Measurements from ENCODE around the gene CTSK.
"Not testable (repeated sequence)": the region's sequence is repeated elsewhere in the genome, so short reads cannot be mapped to it uniquely, and the experiment has no call there.

Gene CTSK

DNA sequence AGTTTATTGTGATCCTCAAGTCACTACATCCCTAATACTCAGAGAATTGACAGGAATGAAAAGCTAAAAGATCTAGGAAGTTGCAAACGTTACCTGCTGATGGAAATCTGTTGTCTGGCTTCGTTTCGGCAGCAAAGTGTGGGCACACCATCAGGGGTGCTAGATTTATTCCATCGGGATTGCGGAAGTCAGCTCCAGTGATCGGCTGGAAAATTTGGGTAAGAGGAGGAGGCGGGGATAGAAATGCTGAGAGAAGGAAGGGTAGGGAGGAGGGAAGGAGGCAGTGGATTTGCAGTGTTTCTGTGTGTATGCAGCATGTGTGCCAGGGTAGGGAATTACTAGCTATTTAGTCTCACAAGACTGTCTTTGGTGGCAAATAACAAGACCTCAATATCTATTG lies at the start of gene CTSK:
Gene CTSK, minus strand, starts transcription at position 140 of the 400 bp plus-strand sequence. CDS start 1,455 bp downstream, outside the sequence.
- no peak for DNase-seq

DNA sequence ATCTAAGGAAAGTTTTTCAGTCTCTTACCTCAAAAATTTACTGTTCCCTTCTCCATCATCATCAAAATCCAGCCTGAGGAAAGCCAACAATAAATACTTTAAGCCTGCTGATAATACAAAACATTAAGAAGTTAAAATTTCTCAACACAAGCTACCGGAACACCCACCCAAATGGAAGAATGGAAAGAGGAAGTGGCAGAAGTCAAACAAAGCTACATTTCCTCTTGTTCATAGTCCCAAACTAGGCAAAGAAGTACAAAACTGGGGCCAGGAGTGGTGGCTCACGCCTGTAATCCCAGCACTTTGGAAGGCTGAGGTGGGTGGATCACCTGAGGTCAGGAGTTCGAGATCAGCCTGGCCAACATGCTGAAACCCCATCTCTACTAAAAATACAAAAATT lies 44.7 kb upstream of the CTSK start:
- DNase-seq, result not testable (repeated sequence)

DNA sequence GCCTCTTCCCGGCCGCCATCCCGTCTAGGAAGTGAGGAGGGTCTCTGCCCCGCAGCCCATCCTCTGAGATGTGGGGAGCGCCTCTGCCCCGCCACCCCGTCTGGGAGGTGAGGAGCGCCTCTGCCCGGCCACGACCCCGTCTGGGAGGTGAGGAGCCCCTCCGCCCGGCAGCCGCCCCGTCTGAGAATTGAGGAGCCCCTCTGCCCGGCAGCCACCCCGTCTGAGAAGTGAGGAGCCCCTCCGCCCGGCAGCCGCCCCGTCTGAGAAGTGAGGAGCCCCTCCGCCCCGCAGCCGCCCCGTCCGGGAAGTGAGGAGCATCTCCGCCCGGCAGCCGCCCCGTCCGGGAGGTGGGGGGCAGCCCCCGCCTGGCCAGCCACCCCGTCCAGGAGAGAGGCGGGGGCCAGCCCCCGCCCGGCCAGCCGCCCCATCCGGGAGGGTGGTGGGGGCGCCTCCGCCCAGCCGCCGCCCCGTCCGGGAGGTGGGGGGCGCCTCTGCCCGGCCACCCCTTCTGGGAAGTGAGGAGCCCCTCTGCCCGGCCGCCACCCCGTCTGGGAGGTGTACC lies 42.8 kb upstream of the CTSK start:
- DNase-seq, result not testable (repeated sequence)

DNA sequence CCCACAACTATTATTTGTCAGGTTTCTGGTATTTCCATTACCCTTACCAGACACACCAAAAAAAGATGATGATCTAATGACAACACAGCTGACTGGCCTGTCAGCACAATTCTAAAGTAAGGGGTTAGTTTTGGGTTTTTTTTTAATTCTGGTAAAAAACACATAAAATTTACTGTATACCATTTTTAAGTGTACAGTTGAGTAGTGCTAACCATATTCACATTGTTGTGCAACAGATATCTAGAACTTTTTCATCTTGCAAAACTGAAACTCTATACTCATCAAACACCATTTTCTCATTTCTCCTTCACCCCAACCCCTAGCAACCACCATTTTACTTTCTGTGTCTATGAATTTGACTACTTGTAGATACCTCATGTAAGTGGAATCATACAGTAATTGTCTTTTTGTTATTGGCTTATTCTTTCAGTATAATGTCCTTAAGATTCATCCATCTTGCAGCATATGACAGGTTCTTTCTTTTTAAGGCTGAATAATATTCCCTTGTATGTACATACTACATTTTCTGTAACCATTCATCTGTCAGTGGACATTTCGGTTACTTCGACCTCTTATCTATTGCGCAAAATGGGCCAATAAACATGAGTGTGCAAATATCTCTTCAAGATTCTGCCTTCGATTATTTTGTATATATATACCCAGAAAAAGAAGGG lies 38.5 kb upstream of the CTSK start:
- no peak for DNase-seq

DNA sequence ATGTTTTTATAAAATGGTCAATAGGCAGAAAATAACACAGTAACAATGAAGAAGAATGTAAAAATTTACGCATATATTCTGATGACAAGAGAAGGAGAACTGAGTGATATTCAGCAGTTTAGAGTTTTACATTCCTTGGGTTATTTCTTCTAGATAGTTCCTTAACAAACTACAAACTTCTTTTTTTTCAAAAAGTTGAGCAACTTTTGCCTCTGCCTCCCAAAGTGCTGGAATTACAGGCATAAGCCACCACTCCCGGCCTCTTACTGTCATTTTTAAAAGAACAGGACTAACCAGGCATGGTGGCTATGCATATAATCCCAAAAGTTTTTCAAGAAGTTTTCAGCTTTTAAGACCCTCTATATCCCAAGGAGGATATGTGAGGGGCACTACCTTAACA lies 35.4 kb upstream of the CTSK start:
- no peak for DNase-seq

DNA sequence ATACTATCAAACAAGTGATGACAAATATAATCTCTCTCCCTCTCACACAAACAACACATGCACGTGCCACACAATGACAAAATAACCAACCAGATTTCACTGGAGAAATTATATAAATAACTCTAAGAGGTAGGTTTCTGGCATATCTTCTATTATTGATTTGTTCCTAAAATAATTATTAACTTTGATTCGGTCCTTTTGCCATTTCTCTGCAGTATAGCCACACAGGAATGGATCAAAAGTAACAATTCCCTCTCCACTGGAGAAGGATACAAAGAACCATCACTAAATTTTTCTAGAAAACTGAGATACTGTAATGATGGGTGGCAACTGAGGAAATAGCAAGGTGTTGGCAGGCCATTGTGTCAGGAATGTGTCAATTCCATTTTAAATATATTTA lies 34.9 kb upstream of the CTSK start:
- DNase-seq, result no peak

DNA sequence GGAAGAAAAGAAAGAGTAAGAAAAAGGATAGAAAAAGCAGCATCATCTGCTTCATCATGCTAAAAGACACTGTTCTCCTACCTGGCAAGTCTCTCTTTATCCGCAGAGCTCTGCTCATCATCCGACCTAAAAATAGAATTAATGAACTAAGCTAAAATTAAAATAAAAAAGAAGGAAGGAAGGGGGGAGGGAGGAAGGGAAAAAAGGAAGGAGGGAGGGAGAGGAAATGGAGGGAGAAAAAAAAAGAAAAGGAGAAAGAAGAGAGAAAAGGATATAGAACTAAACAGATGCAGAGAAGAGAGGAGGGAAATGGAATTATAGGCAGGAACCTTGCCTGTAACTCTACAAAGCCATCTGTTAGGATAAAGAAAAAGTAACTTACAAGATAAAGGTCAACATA lies 34.3 kb upstream of the CTSK start:
- DNase-seq, result no peak

DNA sequence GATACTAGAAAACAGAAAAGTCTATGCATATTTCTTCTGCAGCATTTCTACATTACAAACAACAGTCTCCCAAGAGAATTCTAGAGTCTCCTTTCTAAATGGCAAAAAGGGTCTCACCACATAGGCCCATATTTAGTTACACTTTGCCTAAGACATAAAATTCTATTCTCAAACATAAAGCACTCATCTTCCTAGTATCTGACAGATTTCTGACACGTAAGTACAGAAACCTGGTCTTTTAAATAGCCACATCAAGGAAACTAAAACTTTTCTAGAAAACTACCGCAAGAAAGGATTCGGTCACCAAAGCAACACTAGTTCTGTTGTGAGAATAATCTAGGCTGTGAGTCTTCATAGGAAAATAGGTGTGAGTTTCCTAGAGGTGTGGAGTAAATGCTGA lies 33.6 kb upstream of the CTSK start:
- no peak for DNase-seq

DNA sequence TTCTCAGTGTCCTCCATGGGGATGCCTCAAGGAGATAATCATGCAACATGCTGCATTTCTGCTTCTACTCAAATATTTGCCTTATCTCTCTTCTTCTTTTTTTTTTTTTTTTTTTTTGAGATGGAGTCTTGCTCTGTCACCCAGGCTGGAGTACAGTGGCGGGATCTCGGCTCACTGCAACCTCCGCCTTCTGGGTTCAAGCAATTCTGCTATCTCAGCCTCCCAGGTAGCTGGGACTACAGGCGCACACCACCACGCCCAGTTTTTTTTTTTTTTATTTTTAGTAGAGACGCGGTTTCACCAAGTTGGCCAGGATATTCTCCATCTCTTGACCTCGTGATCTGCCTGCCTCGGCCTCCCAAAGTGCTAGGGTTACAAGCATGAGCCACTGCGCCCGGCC lies 32.8 kb upstream of the CTSK start:
- DNase-seq, result not testable (repeated sequence)

DNA sequence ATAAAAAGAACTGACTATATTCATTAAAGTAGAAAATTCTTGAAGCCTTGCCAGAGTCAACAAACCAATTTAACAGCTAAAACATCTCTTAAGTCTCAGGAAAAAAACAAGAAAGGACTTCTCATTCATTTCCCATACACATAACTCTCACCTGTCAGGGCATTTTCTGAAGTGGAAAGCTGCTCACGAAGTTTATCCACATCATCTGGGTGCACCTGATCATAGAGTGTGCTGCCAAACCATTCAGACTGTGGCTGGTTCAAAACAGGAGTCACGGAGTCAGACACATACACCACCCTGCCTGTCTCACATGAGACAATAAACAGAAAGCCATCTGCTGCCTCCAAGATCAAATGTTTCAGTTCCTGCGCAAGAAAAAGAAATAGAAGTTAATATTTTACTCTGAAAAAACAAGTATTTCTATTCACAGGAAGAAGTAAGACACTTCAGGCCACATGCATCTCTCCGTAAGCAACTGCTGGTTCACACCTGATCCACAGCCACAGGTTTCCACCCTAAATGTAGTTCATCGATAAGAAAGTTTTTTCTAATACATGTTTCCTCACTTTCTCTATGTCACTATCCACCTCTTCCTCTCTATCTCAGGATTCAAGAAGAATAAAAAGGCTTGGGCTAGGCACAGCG lies 28.2 kb upstream of the CTSK start:
- no peak for DNase-seq

DNA sequence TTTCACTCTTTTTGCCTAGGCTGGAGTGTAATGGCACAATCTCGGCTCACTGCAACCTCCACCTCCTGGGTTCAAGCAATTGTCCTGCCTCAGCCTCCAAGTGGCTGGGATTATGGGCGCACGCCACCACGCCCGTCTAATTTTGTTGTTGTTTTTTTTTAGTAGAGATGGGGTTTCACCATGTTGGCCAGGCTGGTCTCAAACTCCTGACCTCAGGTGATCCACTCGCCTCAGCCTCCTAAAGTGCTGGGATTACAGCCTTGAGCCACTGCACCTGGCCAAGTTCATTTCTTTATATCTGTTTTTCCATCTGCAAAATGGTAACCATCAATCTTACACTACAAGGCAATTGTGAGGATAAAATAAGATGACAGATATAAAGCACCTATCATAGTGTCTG lies 25.9 kb upstream of the CTSK start:
- DNase-seq, result not testable (repeated sequence)

DNA sequence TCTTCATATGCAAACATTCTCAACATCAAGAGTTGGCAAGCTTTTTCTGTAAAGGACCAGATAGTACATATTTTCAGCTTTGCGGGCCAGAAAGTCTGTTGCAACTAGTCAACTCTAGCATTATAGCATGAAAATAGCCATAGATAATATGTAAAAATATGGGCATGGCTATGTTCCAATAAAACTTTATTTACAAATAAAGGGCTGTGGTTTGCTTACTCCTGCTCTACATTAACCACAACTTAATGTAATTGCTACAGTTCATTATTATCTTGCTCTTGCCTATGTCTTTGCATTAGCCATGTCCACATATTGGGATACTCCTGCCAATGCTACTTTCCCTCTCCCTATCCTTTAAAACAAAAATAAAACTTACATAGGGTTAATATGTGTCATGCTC lies 24.5 kb upstream of the CTSK start:
- DNase-seq, result no peak

DNA sequence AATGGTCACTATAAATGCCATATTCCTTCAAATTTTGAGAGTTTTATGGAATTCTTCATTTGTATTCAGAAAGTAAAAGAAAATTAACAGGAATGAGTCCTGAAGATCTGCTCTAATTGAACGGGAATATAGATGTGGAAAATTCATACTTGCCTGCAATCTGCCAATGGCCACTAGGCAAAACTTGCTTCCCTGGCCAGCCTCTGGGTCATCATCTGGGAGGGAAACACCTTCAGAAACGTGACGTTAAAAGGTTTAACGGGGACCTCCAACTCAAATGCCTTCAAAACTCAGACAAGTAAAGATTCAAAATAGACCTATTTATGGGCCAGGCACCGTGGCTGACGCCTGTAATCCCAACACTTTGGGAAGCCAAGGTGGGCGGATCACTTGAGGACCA lies 21.7 kb upstream of the CTSK start:
- DNase-seq, result no peak

DNA sequence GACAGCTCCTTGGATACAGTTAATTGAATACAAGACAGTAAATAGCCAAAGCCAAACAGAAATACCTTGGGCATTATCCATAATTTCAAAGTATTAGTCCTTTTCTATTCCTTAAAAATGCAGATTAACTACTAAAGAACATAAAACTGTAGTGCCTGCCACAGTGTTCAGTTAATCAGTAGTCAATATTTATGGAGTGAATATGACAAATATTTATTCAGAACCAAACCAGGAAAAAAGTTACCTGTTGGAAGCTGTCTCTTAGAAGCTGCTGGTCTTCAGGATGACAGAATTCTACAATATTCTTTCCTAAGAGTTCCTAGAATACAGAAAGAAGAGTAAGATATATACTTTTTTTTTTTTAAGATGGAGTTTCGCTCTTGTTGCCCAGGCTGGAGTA lies 18.2 kb upstream of the CTSK start:
- no peak for DNase-seq

DNA sequence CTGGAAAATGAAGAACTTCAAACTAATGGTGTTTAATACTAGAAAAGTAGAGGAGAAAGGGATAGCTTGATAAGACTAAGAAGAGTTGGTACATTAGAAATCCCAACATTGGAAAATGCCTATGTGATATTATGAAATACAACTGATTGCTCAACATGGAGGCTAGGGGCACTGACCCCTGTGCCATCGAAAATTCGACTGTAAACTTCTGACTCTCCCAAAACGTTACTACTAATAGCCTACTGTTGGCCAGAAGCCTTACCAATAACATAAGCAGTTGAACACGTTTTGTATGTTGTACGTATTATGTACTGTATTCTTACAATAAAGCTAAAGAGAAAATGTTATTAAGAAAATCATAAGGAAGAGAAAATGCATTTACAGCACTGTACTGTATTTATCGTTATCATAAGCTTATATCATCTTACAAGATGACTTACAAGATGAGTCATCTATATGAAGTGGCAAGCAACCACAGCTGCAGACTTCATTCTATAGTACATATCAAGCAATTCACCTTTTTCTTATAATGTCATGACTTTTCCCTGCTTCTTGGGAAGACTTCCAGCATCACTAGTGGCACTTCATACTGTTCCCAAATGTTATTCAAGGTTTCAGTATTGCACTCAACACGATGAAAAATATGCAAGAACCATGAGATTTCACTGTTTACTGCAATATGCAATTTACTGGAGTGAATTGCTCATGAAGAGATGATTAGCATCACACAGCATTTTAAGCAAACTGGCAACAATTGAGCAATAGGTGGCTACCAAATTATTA lies 12.9 kb upstream of the CTSK start:
- DNase-seq, result no peak

DNA sequence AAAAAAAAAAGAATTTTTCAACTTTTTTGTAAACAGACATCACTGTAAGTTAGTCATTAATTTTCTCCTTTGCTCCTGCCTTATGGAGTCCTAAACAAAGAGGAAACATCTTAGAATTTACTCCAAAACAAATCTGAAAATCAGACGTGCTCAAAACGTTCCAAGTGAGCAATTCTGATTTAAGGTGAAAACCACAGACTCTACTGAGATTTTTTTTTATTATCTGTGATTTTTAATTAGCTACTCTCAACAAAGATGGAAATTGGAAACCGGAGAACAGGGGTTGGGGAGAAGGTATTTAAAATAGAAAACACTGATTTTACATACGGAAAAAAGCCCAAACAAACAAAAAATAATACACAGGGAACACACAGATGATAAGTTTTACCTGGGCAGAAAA lies 7.8 kb upstream of the CTSK start:
- DNase-seq, result no peak

DNA sequence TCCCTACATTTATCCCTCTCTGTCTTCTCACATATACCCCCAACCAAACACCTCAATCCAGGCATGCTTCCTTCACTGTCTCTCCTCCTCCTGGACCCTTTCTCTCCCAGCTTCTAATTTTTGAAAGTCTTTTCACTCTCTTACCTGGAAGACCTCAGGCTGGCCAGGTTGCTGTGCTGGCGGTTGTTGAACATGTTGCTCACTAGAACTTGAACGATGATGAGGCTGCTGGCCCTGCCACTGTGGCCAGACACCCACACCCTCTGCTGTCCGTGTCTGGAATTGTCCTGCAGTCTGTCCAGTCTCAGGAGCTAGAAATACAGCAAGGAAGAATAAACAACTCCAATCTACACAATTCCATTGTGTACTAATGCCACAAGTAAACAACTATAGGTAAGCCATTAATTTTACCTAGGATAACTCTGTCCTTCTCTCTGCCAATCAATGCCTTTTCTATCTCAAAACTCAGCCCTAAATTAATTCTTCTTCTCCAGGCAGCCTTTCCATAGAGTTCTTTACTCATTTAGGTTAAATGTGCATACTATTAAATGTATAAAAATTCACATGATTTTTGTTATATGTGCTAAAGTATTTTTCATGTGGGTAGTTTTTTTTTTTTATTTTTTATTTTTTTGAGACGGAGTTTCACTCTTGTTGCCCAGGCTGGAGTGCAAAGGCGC lies 5.1 kb upstream of the CTSK start:
- DNase-seq, result no peak

DNA sequence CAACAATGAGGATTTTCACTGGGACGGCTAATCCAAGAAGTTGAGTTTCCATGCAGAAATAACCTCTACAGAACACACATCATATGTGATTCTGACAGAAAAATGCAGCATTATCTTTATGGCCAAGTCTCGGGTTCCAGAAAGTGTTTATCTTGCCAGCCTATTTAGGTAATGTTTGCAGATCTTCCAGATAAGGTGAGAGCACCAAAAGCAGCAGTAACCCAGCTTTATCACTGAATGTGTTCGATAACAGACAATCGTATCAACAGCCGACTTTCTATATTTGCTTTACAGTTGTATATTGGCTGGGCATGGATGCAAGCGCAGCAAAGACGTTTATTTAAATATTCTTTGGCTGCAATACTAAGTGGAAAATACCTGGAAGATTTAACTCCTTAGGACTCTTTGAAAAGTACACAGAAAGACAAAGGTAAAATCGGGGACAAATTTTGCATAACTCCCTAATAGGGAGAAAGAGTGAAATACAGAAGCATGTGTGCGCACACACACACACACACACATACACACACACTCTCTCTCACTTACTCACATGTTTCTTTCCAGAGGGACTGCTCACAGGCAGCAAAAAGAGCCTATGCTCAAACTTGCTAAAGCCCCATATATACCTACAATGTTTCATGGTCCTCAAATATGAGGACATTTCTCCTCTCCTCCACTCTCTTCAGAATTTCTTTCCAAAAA lies 3.0 kb upstream of the CTSK start:
- DNase-seq, result no peak

DNA sequence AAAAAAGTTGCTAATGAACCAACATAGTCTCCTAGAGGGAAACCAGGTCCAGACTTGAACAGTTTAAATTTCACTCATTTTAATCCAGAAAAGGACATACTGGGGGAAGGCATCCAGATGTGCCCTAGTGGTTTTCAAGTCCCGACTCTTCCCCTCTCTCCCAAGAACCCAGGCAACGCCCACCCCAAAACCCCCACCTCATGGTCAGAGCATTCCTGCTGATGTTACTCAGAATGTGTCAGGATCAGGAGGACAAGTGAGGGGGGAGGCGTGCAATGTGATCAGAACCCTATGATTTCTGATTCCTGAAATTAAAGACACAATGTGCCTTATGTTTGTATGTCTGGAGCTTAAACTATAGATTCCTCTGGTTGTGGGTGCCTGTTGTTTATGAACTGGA lies 1.6 kb upstream of the CTSK start:
- DNase-seq, result no peak

DNA sequence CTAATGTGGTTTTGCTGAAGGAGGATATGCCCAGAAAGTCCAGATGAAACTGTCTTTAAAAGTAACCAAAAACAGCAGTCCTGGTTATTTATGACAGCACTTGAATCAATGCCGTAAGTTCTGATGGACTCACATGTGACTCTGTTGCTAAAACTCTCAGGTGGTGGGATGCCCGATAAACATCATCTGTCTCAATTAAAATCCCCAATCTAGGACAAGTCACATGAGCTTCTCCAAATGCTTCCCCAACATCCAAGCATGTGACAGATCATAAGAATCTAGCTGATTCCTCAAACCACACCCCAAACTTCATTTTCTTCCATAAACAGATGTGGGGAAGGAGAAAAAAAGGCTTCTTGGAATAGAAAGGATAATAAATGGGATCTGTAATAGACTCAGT lies 786 bp upstream of the CTSK start:
- DNase-seq, result no peak

DNA sequence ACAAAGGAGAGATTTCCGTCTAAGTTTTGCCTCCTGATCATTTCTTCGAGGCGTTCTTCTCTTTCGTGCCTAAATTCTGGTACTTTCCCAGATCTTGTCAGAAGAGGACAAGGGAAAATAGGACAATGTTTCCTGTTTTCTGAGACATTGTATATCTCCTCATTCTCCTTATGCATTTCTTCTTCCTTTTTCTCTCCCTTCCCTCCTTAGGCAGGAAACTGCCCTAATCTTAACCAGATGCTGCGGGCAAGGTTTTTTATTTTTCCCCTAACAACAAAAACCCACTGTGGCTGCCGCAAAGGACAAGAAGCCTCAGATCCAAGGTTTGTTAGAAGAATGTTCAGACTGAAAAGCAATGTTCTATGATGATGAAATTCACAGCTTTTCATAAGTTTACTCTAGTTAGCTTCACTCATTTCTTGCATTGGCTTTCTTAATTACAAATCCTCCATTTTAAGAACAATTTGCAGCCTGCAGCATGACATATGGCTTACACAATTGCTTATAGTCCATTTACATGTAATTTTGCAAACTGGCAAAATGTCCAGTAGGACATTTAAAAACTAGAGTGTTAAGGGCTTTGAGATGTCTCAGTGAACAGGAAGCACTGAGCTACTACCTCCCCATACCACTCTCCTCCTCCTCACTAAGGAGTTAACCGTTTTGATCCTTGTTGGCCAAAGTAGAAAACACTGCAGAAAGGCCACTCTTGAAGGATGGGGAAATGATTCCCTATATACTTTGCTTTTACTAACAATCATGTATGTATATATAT lies 624 bp downstream of the CTSK start:
- DNase-seq, result no peak

DNA sequence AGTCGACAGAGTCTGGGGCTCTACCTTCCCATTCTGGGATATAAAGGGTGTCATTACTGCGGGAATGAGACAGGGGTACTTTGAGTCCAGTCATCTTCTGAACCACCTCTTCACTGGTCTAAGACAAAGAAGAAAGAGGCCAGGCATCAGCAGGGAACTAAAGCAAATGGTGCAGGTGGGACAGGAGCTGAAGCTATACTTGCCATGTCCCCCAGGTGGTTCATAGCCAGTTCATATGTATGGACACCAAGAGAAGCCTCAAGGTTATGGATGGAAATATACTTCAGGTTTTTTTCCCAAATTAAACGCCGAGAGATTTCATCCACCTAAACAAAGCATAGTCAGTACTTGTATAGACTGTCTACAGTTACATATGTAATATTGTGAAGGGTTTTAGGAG lies 2.2 kb downstream of the CTSK start:
- DNase-seq, result no peak

All from activated CD4-positive, CD25-positive, alpha-beta regulatory T cell (primary cell).